ENCODE results near the gene EXOC4.

Gene EXOC4

DNA sequence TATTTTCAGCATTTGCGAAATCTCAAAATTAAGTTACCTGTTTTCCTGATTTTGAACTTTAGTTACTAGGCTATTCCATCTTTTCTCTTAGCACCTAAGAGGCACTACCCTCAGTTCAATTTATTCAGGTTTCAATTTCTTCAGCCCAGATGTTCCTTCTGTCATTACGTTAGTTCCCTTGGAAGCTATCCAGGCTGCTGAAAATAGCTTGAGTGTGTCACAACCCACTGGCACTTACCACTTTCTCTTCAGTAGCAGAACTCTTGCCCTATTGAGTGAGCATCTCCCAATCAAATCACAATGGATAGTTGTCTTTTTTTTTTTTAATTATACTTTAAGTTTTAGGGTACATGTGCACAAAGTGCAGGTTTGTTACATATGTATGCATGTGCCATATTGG lies 541.6 kb downstream of the EXOC4 start:
- no peak for DNase-seq (ENCODE audit: low read depth, low spot score)
- no peak overlapping the region for H3K4me3 ChIP-seq
- H3K9me3 ChIP-seq (ENCODE audit: low read depth, low read length): no peaks in the 10 kb centered on the region
- TF ChIP-seq FOXP2 (optimal IDR thresholded peaks at IDR 0.05; ENCODE audit: control extremely low read depth, extremely low read length, insufficient read depth) (no peak), POLR2AphosphoS5 (IDR thresholded peaks at IDR 0.05; ENCODE audit: borderline replicate concordance, low read depth, low read length) (no peak), EZH2 (IDR thresholded peaks at IDR 0.05) (no peak)
- no peak overlapping the region for H3K9ac ChIP-seq (ENCODE audit: insufficient read length)
- H3K36me3 ChIP-seq (ENCODE audit: insufficient read depth, low read length): no peaks in the 10 kb centered on the region
- no peak overlapping the region for H3K27ac ChIP-seq

DNA sequence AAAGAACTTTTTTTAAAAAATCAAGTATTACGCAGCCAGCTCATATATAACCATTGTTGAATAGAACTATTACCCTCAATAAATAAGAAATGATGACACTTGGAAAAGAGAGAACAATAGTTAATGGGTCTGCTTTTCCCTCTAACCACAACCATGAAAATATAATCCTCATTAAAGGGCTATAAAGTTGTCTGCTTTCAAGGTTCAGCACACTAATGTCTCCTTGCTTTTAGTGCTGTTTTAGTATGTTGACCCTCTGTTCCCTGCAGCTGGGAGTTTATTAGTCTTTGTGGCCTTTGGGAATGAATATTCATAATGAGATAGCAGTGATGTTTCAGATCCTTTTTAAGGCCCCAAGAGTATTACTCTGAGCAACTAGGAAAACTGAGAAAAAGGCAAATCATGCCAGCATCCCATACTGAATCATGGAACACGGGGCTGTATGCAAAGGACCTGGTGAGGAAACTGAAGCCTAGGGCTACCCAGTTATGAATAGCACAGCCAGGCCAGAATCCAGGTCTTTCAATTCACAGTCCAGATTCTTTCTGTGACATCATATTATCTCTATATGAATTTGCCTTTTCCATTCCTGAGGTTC lies 542.3 kb downstream of the EXOC4 start:
- Histone ChIP-seq H3K36me3 (ENCODE audit: insufficient read depth, low read length) (no peaks in the 10 kb centered on the region), H3K9me3 (ENCODE audit: low read depth, low read length) (no peaks in the 10 kb centered on the region), H3K27ac (no peak overlapping the region), H3K9ac (ENCODE audit: insufficient read length) (no peak overlapping the region), H3K4me3 (no peak overlapping the region)
- TF ChIP-seq FOXP2 (optimal IDR thresholded peaks at IDR 0.05; ENCODE audit: control extremely low read depth, extremely low read length, insufficient read depth) (no peak), EZH2 (IDR thresholded peaks at IDR 0.05) (no peak), POLR2AphosphoS5 (IDR thresholded peaks at IDR 0.05; ENCODE audit: borderline replicate concordance, low read depth, low read length) (no peak)
- peak; percentile 5 for DNase-seq (ENCODE audit: low read depth, low spot score)

- H3K9me3 ChIP-seq (ENCODE audit: low read depth, low read length): no peaks in the 10 kb centered on the region
- no peak overlapping the region for H3K27ac ChIP-seq
- no peak for DNase-seq (ENCODE audit: low read depth, low spot score)
- H3K9ac ChIP-seq (ENCODE audit: insufficient read length): no peak overlapping the region
- no peak overlapping the region for H3K4me3 ChIP-seq
- H3K36me3 ChIP-seq (ENCODE audit: insufficient read depth, low read length): no peaks in the 10 kb centered on the region
- TF ChIP-seq EZH2 (IDR thresholded peaks at IDR 0.05): no peak
Measured at GRCh38 chr7:133796782-133797745, 544.2 kb downstream of the EXOC4 start.

DNA sequence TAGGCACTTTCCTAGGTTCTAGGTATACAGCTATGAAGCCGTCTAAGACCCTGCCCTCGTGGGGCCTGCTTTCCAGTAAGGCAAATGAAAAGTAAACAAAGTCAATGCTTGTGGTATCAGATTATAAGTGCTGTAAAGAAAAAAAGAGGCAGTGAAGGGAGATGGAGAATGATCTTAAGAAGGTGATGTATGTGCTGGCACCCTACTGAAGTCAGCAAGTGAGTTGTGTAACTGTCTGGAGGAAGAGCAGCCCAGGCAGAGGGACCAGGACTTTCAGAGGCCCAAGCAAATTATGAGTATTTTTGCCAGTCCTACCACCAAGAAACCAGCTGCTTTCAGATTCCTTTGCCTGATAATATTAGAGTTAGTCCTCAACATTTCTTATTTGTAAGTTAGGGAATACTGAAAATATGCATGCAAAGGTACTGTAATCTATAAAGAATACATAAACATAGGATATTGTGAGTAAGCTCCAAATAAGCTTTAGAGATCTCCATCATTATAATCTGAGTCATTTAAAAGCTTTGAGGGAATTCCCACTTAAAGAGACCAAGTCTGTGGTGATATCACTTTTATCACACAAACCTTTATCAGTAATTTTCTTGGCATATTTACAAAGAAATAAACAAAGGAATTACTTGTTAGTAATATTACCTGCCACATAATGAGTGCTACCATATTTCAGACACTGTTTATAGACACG lies 545.1 kb downstream of the EXOC4 start:
- TF ChIP-seq POLR2AphosphoS5 (IDR thresholded peaks at IDR 0.05; ENCODE audit: borderline replicate concordance, low read depth, low read length): no peak
- TF ChIP-seq FOXP2 (optimal IDR thresholded peaks at IDR 0.05; ENCODE audit: control extremely low read depth, extremely low read length, insufficient read depth): no peak
- no peak for TF ChIP-seq EZH2 (IDR thresholded peaks at IDR 0.05)

GRCh38 chr7:133801341-133801740 lies 548.5 kb downstream of the EXOC4 start:
- no peaks in the 10 kb centered on the region for H3K9me3 ChIP-seq (ENCODE audit: low read depth, low read length)
- TF ChIP-seq POLR2AphosphoS5 (IDR thresholded peaks at IDR 0.05; ENCODE audit: borderline replicate concordance, low read depth, low read length) (no peak), EZH2 (IDR thresholded peaks at IDR 0.05) (no peak), FOXP2 (optimal IDR thresholded peaks at IDR 0.05; ENCODE audit: control extremely low read depth, extremely low read length, insufficient read depth) (no peak)
- no peaks in the 10 kb centered on the region for H3K36me3 ChIP-seq (ENCODE audit: insufficient read depth, low read length)
- no peak overlapping the region for H3K27ac ChIP-seq
- H3K4me3 ChIP-seq: no peak overlapping the region
- no peak for DNase-seq (ENCODE audit: low read depth, low spot score)
- H3K9ac ChIP-seq (ENCODE audit: insufficient read length): no peak overlapping the region

More for the DNA sequence above, 545.1 kb downstream of the EXOC4 start:
- Histone ChIP-seq H3K9ac (ENCODE audit: insufficient read length) (no peak overlapping the region), H3K4me3 (no peak overlapping the region), H3K36me3 (ENCODE audit: insufficient read depth, low read length) (no peaks in the 10 kb centered on the region), H3K27ac (no peak overlapping the region), H3K9me3 (ENCODE audit: low read depth, low read length) (no peaks in the 10 kb centered on the region)
- no peak for DNase-seq (ENCODE audit: low read depth, low spot score)

DNA sequence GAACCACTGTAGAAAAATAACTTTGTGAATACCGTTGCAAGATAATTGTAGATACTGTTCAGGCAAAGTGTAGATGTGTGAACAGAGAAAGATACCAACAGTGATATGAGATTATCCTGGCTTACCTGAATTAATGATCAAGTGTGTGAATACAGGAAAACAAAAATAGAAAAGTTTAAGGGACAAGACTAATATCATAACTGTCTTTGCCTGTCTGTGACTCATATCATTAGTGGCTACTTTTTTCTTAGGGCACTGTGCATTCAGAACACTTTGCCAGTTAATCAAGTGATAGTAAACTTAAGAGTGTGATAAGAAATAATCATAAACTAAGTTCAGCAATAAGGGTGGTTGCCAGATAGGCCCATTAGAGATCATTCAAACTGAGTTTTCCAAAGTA lies 551.2 kb downstream of the EXOC4 start:
- DNase-seq (ENCODE audit: low read depth, low spot score): no peak

DNA sequence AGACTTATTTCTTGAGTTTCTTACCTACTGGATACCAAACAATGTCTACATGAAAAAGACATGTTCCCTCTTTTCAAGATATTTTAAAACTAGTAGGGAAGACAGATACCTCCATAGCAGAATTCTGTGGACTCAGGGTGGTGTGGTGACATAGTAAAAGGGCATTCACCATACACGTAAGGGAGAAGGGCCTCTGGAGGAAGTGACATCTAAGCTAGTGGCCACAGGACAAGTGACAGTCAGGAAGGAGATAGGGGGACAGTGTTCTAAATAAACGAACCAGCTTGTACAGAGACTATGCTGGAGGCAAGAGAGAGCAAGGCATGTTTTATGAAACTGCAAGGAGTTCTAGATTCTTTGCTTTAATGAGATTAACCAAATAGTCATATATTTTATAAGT lies 552.5 kb downstream of the EXOC4 start:
- no peaks in the 10 kb centered on the region for H3K36me3 ChIP-seq (ENCODE audit: insufficient read depth, low read length)
- H3K4me3 ChIP-seq: no peak overlapping the region
- no peaks in the 10 kb centered on the region for H3K9me3 ChIP-seq (ENCODE audit: low read depth, low read length)
- no peak for DNase-seq (ENCODE audit: low read depth, low spot score)
- no peak overlapping the region for H3K27ac ChIP-seq
- H3K9ac ChIP-seq (ENCODE audit: insufficient read length): no peak overlapping the region
- TF ChIP-seq POLR2AphosphoS5 (IDR thresholded peaks at IDR 0.05; ENCODE audit: borderline replicate concordance, low read depth, low read length): no peak
- TF ChIP-seq FOXP2 (optimal IDR thresholded peaks at IDR 0.05; ENCODE audit: control extremely low read depth, extremely low read length, insufficient read depth): no peak
- no peak for TF ChIP-seq EZH2 (IDR thresholded peaks at IDR 0.05)

More for the DNA sequence above, 551.2 kb downstream of the EXOC4 start:
- no peak overlapping the region for H3K4me3 ChIP-seq
- no peak overlapping the region for H3K9ac ChIP-seq (ENCODE audit: insufficient read length)
- H3K27ac ChIP-seq: no peak overlapping the region
- TF ChIP-seq FOXP2 (optimal IDR thresholded peaks at IDR 0.05; ENCODE audit: control extremely low read depth, extremely low read length, insufficient read depth): no peak
- no peak for TF ChIP-seq POLR2AphosphoS5 (IDR thresholded peaks at IDR 0.05; ENCODE audit: borderline replicate concordance, low read depth, low read length)
- TF ChIP-seq EZH2 (IDR thresholded peaks at IDR 0.05): no peak
- H3K36me3 ChIP-seq (ENCODE audit: insufficient read depth, low read length): no peaks in the 10 kb centered on the region
- H3K9me3 ChIP-seq (ENCODE audit: low read depth, low read length): no peaks in the 10 kb centered on the region

Measured in SK-N-MC (cell line).